IPS DF 6.9 (cell line): ENCODE measurements around the gene DNAJC13.

Experiments used
- DNase-seq: peaks from one replicate; pipeline ENCODE4 v3.0.0-alpha.2; 2013; ENCODE audit warnings: low read depth, low spot score
- H3K27ac ChIP-seq: one replicate; pipeline ENCODE4 v1.5.1; 2013; ENCODE audit warnings: low read length, control low read depth
- H3K27me3 ChIP-seq: 2 replicates; pipeline ENCODE4 v1.6.1; 2013; ENCODE audit warnings: mild to moderate bottlenecking, low read length; ENCODE audit not compliant: control insufficient read depth, insufficient read depth
- H3K36me3 ChIP-seq: 2 replicates; pipeline ENCODE4 v1.6.1; 2013; ENCODE audit warnings: low read length; ENCODE audit not compliant: control insufficient read depth, insufficient read depth
- H3K4me1 ChIP-seq: 2 replicates; pipeline ENCODE4 v1.6.1; 2013; ENCODE audit warnings: low read length; ENCODE audit not compliant: control insufficient read depth, insufficient read depth
- H3K4me3 ChIP-seq: 2 replicates; pipeline ENCODE4 v1.5.1; 2013; ENCODE audit warnings: mild to moderate bottlenecking, low read length
- H3K9me3 ChIP-seq: 2 replicates; pipeline ENCODE4 v1.6.1; 2013; ENCODE audit warnings: low read length, inconsistent platforms; ENCODE audit not compliant: control insufficient read depth, insufficient read depth
- WGBS: extraction: QIAGEN DNeasy Blood & Tissue Kit; methylation state at CpG from one replicate; pipeline ENCODE4 v1.1.7; 2013; ENCODE audit warnings: mixed read lengths, missing lambda C conversion rate; ENCODE audit not compliant: insufficient read length, insufficient coverage; 5-methylcytosine and 5-hydroxymethylcytosine counted together

DNAJC13 gene

DNA sequence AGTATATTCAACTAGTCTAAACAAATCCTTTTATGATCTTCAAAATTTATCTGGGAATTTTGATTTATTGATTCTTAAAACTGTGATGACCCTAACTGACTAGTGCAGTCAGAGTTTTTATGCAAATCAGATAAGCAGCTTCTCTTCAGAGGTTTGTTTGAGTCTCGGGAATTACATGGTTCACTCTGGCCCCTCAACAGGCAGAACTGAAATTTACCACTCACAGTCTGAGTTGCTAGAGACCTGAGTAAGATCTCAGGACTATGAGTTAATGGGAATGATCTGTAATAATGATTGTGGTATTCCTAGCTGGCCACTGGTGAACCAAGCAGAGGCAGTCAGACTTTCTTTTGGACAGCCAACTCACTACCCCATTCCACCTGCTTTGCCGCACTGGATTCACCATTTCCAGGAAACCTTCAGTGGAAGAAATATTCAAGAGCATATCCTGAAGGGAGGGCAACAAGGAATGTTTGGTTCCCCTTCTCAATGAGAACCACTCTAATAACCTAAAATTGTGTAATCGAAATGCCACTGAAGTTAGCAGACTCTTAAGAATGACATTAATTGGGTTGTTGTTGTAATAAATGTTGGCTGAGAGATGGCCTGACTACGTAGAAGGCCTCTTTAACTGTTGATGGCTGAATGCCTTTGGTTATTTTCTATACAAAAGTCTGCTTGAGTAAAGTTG lies 11.5 kb upstream of the DNAJC13 start:
- WGBS, result no CpG with 5 or more reads among the region's 4 CpGs
- DNase-seq, result no peak
- Histone ChIP-seq H3K9me3 (no peaks in the 10 kb centered on the region), H3K36me3 (no peaks in the 10 kb centered on the region), H3K27ac (no peak overlapping the region), H3K27me3 (no peaks in the 10 kb centered on the region), H3K4me3 (no peak overlapping the region), H3K4me1 (no peaks in the 10 kb centered on the region)

DNA sequence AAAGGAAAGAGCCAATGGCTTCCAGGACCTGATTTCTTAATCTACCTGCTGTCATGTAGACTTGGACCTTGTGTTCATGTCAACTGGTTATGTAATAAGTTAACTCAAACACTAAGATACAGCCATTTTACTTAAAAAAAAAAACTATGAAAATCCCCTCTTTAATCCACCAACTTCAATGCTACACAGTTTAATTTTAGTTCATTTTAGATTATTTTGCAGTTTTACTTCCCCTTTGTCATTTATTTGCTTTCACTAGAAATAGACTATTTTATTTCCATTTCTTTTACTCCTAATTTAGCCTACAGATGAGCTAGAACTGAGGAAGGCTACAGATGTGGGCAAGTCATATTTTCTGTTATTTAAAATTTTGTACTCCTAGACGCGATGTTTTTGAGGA lies 10.7 kb upstream of the DNAJC13 start:
- H3K9me3 ChIP-seq, result no peaks in the 10 kb centered on the region
- H3K27me3 ChIP-seq, result no peaks in the 10 kb centered on the region
- WGBS, result no CpG with 5 or more reads among the region's 2 CpGs
- H3K36me3 ChIP-seq, result no peaks in the 10 kb centered on the region
- no peak overlapping the region for H3K27ac ChIP-seq
- H3K4me3 ChIP-seq, result no peak overlapping the region
- no peak for DNase-seq
- no peaks in the 10 kb centered on the region for H3K4me1 ChIP-seq

- Histone ChIP-seq H3K4me1 (no peaks in the 10 kb centered on the region), H3K27ac (no peak overlapping the region), H3K4me3 (no peak overlapping the region), H3K9me3 (no peaks in the 10 kb centered on the region), H3K36me3 (no peaks in the 10 kb centered on the region), H3K27me3 (no peaks in the 10 kb centered on the region)
- no peak for DNase-seq
- WGBS, result no CpG with 5 or more reads among the region's 2 CpGs
Measured at GRCh38 chr3:132407025-132407424, 10.3 kb upstream of the DNAJC13 start.

GRCh38 chr3:132414841-132415240 lies 2.5 kb upstream of the DNAJC13 start:
- Histone ChIP-seq H3K9me3 (no peaks in the 10 kb centered on the region), H3K27ac (no peak overlapping the region)
- no CpG with 5 or more reads among the region's 1 CpG for WGBS

GRCh38 chr3:132416161-132416560 lies 1.1 kb upstream of the DNAJC13 start:
- Histone ChIP-seq H3K4me1 (no peaks in the 10 kb centered on the region), H3K27ac (no peak overlapping the region), H3K27me3 (no peaks in the 10 kb centered on the region), H3K9me3 (no peaks in the 10 kb centered on the region), H3K4me3 (no peak overlapping the region), H3K36me3 (no peaks in the 10 kb centered on the region)
- WGBS, result no CpG with 5 or more reads among the region's 4 CpGs
- DNase-seq, result no peak

More at GRCh38 chr3:132414841-132415240, 2.5 kb upstream of the DNAJC13 start:
- no peaks in the 10 kb centered on the region for H3K27me3 ChIP-seq
- no peaks in the 10 kb centered on the region for H3K4me1 ChIP-seq
- no peak overlapping the region for H3K4me3 ChIP-seq
- no peaks in the 10 kb centered on the region for H3K36me3 ChIP-seq
- no peak for DNase-seq

DNA sequence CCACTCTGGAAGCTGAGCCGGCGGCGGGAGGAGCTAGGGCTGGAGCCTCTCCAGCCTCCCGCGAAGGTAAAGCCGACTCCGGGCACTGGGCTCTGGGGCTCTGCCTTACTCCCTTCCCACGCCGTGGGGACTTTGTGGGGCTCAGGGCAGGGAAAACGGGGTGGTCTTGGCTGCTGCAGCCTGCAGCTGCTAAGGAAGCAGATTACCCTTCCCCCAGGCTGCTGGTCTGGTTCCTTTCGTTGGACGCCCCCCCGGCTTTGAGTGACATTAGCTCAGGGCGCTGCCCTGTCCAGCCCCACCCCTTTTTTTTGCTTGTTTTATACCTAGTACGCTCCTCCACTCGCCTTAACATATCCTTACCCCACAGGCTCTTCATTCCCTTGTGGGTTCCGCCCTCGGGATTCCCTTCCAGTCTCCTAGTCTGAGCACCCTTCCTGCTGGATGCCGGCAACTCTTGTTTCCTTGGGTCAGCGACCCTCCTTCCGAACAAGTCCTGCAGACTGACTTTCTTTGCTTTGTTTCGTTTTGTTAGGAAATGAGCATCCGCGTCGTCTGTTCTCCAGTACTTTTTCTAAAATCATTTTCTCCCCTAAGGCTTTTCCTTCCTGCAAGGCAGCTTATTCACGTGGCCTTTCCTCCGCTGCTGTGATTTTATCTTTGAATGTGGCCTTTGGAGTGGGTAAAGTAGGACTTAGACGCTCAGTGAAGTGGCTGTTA lies 551 bp downstream of the DNAJC13 start:
- WGBS, result no CpG with 5 or more reads among the region's 28 CpGs
- H3K9me3 ChIP-seq, result no peaks in the 10 kb centered on the region
- no peak overlapping the region for H3K27ac ChIP-seq
- no peaks in the 10 kb centered on the region; the same call in 1 of the 2 replicates for H3K36me3 ChIP-seq
- H3K27me3 ChIP-seq, result no peaks in the 10 kb centered on the region
- no peak for DNase-seq
- H3K4me3 ChIP-seq, result peak overlapping the region; percentile 90
- no peaks in the 10 kb centered on the region for H3K4me1 ChIP-seq

DNA sequence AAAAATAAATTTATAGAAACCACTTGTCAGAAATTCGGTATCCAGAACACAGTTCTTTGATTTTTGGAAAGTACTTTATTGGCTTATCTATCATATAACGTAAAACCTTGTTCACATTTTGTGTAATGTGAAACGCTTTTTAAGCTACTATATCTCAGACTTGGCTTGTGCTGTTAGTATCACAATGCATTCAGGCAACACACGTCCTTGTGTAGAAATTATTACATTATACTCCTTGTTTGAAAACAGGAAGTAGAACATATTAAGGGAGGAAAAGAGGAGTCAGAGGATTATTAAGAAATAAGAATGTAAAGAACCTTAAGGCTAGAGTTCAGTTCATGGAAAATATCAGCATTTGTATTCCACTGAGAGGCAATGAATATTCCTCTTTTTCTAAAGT lies 1.6 kb downstream of the DNAJC13 start:
- H3K4me1 ChIP-seq, result no peaks in the 10 kb centered on the region
- WGBS, result no CpG with 5 or more reads among the region's 4 CpGs
- H3K9me3 ChIP-seq, result no peaks in the 10 kb centered on the region
- no peak overlapping the region for H3K4me3 ChIP-seq
- DNase-seq, result no peak
- no peak overlapping the region for H3K27ac ChIP-seq
- no peaks in the 10 kb centered on the region for H3K27me3 ChIP-seq
- no peaks in the 10 kb centered on the region; the same call in 1 of the 2 replicates for H3K36me3 ChIP-seq

- no peak for DNase-seq
- Histone ChIP-seq H3K27me3 (no peaks in the 10 kb centered on the region), H3K4me3 (no peak overlapping the region), H3K9me3 (no peaks in the 10 kb centered on the region), H3K36me3 (no peaks in the 10 kb centered on the region; the same call in 1 of the 2 replicates), H3K27ac (no peak overlapping the region), H3K4me1 (no peaks in the 10 kb centered on the region)
- WGBS, result no CpG with 5 or more reads among the region's 4 CpGs
Measured at GRCh38 chr3:132421832-132422231, 4.5 kb downstream of the DNAJC13 start.

- Histone ChIP-seq H3K9me3 (no peaks in the 10 kb centered on the region), H3K27me3 (no peaks in the 10 kb centered on the region), H3K4me3 (no peak overlapping the region), H3K4me1 (no peaks in the 10 kb centered on the region), H3K27ac (no peak overlapping the region), H3K36me3 (no peaks in the 10 kb centered on the region; the same call in 1 of the 2 replicates)
- no peak for DNase-seq
- no CpG with 5 or more reads among the region's 1 CpG for WGBS
Measured at GRCh38 chr3:132422531-132422930, 5.2 kb downstream of the DNAJC13 start.

DNA sequence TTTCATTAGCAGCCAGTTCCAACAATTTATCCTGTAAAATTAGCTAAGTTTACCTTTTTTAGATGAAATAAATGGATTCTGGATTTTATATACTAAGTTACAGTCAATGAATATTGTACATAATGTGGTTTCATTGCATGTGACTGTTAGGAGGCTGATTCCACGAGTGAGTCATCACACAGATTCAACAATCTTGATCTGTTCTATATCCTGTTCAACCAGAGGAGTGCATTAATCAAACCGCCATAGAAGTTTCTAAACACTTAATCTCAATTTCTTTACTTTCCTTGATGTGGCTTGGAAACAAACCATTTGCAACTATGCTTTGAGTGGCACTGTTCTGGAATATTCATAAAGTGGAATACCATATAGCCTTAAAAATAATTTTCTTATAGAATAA lies 15.3 kb downstream of the DNAJC13 start:
- DNase-seq, result no peak
- H3K27ac ChIP-seq, result no peak overlapping the region
- no CpG with 5 or more reads among the region's 2 CpGs for WGBS
- H3K4me3 ChIP-seq, result no peak overlapping the region
- H3K27me3 ChIP-seq, result no peaks in the 10 kb centered on the region
- no peaks in the 10 kb centered on the region for H3K36me3 ChIP-seq
- no peaks in the 10 kb centered on the region for H3K9me3 ChIP-seq
- H3K4me1 ChIP-seq, result no peaks in the 10 kb centered on the region
